ENCODE measurements around the gene TMEM52.
"Not testable (repeated sequence)": the region's sequence is repeated elsewhere in the genome, so short reads cannot be mapped to it uniquely, and the experiment has no call there.

The TMEM52 gene

DNA sequence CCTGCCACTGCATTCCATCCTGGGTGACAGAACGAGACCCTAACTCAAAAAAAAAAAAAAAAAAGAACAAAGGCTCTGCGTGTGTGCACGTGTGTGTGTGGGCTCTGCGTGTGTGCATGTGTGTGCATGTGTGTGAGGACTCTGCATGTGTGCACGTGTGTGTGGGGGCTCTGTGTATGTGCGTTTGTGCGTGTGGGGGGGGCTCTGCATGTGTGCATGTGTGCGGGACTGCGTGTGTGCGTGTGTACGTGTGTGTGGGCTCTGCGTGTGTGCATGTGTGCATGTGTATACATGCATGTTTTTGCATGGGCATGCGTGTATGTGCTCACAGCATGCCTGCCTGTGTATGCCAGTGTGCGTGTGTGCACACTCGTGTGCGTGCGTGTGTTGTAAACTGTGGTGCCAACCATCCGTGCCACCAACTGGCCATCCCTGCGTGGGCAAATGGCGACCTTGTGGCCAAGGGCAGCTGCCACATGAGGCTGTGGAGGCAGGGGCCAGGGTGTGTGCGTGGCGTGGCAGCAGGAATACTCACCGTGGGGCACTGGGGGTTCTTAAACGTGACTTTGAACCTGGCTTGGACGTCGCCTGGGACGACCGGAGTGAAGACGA is 26.8 kb upstream of the TMEM52 start:
- DNase-seq, result no peak

DNA sequence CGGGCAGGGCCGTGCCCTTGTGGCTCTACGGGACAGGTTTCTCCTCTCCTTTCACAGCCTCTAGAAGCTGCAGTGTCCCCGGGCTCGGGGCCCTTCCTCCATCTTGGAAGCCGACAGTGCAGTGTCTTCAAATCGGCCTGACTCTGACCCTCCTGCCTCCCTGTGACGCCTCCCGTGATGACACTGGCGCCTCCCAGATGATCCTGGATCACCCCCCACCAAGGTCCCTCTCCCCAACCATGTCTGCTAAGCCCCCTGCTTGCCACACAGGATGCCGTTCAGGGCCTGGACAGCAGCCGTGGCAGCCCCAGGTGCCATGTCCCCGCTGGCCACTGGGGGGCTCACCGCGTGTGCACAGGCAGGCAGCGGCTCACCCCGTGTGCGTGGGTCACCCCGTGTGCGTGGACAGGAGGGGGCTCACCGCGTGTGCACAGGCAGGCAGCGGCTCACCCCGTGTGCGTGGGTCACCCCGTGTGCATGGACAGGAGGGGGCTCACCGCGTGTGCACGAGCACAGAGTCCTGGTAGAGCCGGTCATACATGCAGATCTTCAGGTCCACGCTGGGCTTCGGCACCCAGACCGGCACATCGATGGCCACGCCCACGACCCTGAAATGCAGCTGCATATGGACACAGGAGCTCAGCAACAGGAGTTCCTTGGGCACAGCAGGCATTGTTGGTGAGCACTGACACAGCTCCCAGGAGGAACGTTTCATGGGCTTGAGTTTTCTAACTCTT is 24.9 kb upstream of the TMEM52 start:
- DNase-seq, result peak; percentile 55

DNA sequence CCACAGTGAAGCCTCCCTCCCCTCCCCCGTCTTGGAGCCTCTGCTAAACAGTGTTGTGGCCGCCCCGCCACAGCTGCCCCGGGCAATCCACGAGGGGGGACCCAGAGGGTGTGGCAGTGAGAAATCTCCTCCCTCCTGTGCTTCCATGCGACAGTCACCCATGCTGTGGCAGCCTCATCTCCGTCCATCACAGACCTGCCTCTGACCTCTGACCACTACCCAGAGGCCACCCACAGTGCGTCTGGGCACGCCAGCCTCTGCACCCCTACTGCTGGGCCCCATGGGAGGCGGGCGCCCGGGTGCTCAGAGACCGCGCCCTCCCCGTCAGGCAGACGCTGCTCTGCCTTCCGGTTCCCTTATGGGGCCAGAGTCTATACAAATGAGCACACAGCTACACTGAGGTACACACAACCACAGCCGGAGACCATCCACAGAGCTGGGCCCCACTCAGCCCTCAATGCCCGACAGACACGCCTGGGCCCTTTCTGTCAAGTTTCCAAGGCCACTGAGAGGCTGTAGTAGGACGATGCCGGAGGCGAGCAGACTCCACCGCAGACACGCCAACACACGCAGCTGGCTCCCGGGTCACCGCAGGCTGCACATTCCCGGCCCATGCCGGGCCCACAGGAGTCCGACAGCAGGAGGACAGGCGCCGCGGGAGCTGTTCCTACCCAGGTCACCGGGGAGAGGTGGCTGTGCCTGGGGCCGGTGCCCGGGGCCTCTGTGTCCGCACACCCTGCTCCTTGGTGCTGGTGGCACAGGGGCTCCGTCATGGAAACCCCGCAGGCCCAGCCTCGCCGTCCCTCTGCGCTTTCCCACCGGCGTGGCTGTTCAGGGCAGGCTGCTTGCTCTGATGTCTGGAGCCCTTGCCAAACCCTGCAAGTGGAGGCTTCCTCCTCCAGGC is 23.9 kb upstream of the TMEM52 start:
- no peak for DNase-seq

DNA sequence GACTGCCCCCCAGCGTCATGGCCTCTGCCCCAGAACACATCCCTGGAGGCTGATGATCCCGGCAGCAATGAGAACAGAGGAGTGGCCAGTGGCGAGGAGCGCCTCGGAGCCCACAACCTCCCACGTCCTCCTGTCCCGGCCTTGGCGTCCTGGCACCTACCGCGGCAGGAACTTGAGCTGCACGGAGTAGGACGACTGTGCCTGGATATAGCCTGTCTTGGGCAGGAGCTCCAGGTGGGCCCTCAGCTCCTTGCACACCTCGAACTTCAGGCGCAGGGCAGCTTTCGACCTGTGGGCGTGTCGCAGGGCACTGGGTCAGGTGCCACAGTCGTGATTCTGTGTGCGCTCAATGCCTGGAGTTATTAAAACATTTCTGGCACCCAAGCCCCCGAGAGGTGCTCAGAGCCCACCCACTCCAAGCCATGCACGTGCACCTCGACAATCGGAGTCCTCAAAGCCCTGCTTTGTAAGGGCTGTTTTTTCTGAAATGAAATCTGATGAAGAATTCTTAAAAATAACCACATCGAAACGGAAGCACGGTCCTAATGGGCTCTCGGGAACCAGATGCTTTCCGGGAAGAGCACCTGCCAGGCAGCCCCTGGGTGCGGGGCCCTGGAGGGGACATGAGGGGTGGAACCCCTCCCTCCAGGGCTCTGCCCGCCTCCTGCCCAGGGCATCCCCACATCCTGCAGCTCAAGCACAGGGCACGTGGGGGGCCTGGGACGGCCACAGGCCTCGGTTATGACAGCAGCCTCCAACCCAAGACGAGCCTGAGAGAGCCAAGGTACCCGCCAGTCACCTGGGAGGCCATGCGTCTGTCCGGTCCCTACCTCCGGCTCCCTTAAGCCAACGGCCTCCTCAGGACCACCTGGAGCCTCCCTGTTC is 23.0 kb upstream of the TMEM52 start:
- DNase-seq, result no peak

DNA sequence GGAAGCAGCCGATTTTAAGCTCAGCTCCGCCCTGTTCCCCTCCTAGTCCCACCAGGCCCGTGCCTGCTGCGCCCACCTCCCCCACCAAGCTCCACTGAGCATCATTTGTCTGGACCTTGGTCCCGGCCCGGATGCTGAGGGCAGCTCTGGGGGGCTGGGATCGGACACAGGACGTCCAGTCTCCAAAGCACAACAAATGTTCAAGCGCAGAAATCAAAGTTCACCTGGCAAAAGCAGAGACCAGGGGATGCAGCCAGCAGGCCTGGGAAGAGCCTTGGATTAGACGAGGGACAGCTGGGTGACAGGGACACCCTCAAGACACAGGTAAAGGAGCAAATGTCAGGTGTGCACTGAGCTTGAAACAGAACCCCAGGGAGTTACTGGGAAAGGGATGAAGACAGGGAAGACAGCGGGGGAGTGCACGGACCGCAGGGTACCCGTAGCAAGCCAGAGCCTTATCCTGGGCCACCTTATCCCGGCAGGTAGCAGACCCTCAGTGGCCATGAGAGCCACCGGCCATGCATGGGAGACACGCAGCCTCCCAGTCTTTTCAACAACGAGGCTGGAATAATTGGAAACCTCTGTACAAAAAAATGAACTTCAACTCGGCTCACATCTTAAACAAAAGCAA is 22.2 kb upstream of the TMEM52 start:
- no peak for DNase-seq

DNA sequence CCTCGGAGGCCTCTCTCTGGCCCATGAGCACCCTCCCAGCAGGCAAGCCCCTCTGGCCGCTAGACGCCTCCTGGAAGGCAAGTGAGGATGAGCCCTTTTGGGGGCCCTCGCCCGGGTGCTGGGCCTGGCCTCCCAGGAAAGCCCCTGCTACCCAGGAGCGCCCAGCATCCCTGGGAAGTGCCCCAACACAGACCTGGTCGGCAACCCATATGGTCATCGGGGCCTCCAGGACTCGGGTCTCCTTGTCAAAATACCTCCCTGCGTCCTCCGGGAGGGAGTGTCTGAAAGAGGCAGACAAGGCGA is 21.0 kb upstream of the TMEM52 start:
- no peak for DNase-seq

DNA sequence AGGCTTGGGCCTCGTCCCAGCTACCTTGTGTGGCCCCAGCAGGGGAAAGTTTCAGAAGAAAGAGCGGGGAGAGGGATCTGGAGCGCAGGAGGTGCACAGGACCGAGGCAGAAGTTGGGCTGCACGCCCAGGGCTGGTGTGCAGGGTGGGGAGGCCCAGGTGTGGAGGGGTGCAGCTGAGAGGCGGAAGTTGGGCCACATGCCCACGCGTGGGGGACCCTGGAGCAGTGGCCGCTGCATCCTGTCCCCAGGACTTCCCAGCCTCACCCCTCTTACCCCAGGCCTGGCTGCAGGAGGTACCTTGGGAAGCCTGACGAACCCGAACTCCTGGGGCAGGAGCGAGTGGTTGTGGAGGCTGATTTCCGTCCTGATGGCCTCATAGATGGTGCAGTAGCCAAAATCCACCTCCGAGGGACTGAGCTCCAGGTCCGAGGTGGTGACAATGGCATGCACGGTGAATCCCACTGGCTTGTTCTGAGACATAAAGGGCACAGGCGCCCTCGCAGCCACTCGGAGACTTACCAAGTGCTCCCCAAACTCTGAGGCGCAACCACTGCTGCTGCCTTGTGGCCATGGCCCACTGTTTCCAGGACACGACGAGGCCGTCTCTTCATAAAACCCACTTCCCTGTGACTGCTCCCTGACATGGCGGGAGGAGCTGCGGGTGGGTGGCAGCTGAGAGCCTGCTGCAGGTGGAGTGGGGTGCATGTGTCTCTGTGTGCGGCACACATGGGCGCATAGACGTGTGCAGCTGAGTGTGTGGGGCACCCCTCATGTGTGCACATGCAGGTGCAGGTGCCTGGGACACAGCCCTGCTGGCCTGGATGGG is 20.4 kb upstream of the TMEM52 start:
- DNase-seq, result no peak

DNA sequence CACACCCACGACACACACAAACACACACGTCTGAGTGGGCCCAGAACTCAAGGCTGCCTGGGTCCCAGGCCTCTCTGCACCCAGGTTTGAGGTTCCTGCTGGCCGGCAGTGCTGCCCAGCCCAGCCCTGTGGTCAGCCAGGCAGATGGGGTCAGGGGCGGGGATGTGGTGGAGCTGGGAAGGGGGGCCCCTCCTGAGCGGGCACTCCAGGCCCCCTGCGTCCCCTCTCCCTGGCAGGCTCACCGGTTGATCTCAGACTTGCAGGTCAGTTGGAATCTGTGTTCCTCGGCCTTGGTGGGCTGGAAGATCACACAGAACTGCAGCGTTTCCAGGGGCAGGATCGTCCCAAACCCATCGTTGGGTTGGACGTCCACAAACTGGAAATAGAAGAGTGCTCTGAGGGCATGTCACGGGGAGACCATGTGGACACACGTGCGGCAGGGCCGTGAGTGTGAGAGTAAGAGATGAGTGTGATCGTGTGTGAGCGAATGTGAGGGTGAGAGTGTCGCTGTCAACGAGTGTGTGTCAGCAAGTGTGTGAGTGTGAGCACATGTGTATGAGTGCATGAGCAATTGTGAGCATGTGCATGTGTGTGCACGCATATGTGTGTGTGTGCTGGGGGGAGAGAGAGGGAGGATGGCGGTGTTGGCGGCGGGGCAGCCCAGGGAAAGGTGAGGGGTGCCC is 19.7 kb upstream of the TMEM52 start:
- no peak for DNase-seq

DNA sequence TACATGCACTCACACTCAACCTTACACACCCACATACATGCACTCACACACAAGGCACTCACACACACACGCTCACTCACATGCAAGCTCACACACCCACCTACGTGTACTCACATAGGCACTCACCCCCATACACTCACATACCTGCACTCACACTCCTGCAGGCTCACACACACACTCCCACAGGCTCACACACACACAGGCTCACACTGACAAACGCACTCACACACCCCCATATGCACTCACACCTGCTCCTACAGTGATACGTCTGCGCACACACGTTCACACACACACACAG is 19.1 kb upstream of the TMEM52 start:
- DNase-seq, result no peak

DNA sequence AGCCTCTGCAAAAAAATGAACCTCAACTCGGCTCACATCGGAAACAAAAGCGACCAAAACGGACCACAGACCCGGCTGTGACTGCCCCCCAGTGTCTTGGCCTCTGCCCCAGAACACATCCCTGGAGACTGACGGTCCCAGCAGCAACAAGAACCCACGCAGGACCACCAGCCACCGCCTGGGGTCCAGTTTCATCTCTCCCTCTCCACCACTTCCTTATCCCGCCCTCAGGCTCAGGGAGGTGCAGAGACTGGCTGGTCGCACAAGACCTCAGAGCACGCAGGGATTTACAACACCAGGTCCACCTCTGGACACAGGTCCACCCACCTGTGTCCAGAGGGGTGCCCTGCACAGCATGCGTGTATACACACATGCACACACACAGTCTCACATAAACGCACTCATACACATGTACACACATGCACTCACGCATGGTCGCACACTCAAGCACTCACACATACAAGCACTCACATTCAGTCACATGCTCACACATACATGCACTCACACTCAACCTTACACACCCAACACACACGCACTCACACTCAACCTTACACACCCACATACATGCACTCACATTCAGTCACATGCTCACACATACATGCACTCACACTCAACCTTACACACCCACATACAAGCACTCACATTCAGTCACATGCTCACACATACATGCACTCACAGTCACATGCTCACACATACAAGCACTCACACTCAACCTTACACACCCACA is 18.6 kb upstream of the TMEM52 start:
- DNase-seq, result no peak

DNA sequence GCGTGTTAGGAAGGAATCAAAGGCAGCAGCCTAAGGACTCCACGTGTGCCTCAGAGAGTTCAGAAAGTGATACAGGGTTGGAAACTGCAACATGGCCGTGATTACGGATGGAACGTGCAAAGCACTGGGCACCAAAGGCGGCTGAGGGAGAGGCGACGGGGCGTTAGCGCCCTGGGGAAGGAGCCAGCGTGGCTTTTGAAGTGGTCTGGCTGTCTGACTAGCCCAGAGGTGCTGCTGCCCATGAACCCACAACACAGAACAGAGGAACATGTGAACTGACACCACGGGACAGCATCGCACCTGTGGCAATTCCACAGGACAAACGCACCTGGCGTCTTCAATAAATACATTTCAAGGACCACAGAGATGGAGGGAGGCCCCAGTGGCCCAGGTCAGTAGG is 18.0 kb upstream of the TMEM52 start:
- DNase-seq, result no peak

DNA sequence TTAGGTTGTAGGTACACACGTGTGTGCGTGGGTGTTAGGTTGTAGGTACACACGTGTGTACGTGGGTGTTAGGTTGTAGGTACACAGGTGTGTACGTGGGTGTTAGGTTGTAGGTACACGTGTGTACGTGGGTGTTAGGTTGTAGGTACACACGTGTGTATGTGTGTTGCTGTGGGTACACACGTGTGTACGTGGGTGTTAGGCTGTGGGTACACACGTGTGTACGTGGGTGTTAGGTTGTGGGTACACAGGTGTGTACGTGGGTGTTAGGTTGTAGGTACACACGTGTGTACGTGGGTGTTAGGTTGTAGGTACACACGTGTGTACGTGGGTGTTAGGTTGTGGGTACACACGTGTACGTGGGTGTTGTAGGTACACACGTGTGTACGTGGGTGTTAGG is 15.8 kb upstream of the TMEM52 start:
- DNase-seq, result not testable (repeated sequence)

DNA sequence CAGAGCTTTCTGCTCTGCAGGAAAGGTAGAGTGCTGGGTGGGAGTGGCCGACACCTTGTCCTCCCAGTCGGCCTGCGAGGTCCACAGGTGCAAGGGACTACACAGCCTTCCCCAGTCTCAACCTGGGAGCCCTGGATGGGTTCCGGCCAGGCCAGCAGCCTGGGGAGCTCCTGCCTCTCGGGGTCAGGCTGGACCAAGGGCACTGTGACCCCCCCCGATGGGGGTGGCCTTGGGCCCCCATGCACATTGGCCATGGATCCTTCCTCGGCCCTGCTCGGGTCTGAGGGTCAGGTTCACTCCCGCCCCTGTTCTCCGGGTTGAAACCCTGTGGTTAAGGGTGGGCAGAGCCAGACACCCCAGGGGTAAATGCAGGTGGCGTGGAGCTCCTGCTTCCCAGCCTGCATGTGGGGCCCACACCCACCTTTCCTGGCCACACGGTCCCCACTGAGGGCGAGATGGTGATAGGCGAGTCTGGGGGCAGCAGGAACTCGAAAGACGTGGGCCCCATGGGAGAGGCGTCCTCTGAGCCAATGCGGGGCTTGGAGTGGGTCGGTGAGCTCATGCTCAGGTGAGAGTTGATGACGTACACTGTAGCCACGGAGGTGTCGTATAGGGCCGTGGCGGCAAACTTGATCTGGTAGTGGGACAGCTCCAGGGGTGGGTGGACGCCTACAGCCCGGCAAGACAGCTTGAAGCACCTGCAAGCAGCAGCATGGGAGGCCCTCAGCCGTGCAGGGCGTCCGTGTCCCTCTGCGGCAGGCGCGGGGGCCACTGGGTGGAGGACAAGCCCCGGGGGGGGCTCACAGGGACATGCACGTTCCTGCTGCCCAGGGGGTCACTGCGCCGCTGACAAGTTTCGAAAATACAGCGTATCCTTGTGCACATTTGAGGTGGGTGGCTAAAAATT is 10.8 kb upstream of the TMEM52 start:
- no peak for DNase-seq

DNA sequence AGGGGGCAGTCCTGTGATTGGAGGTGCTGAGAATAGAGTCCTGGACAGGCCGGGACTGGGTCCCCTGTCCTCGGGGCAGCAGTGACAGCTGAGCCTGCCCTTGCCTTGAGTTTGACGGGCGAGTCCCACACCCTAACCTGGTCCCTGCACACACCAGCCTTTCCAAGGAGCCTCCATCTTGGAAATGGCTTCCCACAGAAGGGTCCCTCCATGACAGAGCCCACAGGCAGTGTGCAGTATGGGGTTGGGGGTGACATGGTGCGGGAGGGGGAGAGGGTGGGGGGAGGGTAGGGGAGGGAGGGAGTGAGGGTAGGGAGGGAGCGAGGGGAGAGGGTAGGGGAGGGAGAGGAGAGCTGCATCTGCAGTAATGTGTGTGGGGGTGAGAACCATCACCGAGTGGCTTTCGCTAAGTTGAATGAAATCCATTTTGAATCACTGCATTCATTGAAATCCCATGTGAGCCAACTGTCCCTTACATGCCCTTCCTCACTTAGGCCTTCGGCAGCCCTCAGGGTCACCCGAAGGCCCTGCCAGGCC is 10.1 kb upstream of the TMEM52 start:
- no peak for DNase-seq

DNA sequence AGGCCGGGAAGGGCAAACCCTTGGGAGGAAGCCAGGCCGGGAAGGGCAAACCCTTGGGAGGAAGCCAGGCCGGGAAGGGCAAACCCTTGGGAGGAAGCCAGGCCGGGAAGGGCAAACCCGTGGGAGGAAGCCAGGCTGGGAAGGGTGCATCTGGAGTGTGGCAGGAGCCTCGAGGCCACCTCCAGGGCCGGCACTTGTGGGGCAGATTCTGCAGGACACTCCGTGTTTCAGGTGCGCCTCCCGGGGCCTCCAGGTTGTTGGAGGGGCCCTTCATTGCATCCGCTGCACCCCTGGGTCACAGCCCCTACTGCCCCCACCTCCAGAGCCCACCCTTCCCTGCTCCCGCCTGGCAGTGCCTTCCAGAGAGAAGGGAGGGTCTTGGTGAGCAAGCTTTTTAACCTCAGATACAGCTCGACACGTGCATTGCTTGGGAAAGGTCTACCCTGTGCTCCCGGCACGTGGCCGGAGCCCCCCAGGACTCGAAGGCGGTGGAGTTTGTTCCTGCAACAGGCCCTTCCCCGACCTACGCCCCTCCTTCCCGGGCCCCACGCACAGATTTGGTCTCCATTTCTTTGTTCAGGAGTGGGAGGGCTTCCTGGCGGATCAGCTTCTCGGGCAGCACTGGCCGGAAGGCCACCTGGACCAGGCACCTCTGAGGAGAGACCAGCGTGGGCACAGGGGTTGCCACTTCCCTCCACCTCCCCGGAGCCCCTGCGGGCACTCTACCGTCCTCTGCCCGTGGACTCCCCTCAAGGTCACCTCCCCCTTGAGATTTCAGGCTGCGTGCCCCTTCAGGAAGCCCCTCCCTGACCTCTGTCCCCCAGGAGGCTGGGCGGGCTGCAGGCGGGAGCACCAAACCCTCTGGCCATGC is 9.4 kb upstream of the TMEM52 start:
- no peak for DNase-seq

DNA sequence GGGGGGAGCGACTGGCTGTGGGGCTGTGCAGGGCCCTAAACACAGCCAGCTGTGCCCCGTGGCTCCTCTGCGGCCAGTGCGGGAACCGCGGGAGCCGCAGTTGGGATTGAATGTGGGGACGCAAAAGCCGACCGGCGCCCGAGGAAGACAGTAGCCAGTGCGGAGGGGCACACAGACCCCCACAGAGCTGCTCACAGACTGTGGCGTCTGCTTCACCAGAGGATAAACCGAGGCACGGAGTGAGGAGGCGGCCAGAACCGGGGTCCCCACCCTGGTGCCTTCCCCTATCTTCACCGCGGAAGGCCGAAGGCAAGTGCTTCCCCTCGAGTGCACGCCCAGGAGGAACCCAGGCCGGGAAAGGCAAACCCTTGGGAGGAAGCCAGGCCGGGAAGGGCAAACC is 8.7 kb upstream of the TMEM52 start:
- DNase-seq, result no peak

DNA sequence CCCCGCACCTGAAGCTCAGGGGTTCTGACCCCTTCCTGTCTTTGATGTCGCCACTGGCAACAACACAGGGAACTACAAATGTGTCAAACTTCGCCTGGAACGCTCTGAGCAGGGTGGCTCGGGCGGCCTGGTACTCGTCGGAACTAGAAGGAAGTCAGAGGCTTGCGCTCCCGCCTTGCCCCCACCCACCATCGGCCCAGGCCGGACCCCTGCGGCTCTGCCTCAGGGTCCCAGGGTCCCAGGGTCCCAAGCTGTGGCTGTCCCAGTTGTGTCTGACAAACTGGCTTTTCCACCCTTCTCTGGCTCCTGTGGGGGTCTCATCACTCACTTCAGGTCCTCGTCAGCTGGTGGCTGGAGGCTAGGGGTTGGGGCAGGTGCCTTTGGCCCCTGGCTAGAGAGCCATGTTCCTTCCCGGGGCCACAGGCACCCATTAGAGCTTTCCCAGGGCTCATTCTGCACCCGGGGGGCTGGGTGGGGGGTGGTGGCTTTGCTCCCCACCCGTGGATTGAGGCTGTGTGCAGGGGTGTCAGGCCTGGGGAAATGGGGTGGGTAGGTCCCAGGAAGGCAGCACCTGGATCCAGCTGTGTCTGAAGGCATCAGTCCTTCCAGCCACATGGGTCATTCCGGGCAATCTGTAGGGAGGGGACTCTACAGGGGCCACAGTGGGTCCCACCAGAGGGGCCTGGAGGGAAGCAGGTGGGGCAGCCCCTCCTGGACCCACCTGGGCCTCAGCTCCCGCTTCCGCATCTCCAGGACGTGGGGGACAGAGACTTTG is 8.0 kb upstream of the TMEM52 start:
- DNase-seq, result no peak
